ENCODE results near the gene EFCAB11.

The EFCAB11 gene

GRCh38 chr14:89848165-89848564, 106.4 kb downstream of the EFCAB11 start:
- Mint-ChIP-seq H3K4me3 (no peak overlapping the region), H3K9me3 (no peaks in the 10 kb centered on the region), H3K27ac (no peak overlapping the region), H3K4me1 (ENCODE audit: low read depth) (no peaks in the 10 kb centered on the region), H3K36me3 (ENCODE audit: low read depth) (no peaks in the 10 kb centered on the region), H3K27me3 (ENCODE audit: low read depth) (no peaks in the 10 kb centered on the region)

DNA sequence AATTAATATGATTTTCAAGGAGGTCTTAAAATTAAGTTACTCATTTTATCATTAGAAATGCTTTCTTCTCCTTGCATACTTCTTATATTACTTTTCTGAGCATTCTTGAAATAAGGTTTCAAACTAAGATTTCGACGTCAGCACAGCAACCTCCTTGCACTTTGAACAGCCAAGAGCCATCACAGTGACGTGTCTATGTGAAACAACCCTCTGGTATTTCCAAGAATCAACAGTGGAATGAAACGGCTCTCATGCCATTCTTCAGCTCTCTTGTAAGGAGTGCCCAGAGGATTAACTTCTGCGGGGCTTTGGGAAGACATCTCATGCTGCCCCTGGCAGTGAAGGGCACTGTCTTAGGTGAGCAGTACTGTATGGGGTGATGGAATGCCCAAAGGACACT, 109.2 kb downstream of the EFCAB11 start:
- no peaks in the 10 kb centered on the region for H3K9me3 Mint-ChIP-seq
- H3K4me3 Mint-ChIP-seq, result no peak overlapping the region
- no peaks in the 10 kb centered on the region for H3K36me3 Mint-ChIP-seq (ENCODE audit: low read depth)
- H3K4me1 Mint-ChIP-seq (ENCODE audit: low read depth), result no peaks in the 10 kb centered on the region
- no peaks in the 10 kb centered on the region for H3K27me3 Mint-ChIP-seq (ENCODE audit: low read depth)
- H3K27ac Mint-ChIP-seq, result no peak overlapping the region

GRCh38 chr14:89844508-89844907, 110.0 kb downstream of the EFCAB11 start:
- no peaks in the 10 kb centered on the region for H3K9me3 Mint-ChIP-seq
- H3K36me3 Mint-ChIP-seq (ENCODE audit: low read depth), result no peaks in the 10 kb centered on the region
- no peaks in the 10 kb centered on the region for H3K4me1 Mint-ChIP-seq (ENCODE audit: low read depth)
- H3K27ac Mint-ChIP-seq, result no peak overlapping the region
- H3K27me3 Mint-ChIP-seq (ENCODE audit: low read depth), result no peaks in the 10 kb centered on the region
- H3K4me3 Mint-ChIP-seq, result no peak overlapping the region

DNA sequence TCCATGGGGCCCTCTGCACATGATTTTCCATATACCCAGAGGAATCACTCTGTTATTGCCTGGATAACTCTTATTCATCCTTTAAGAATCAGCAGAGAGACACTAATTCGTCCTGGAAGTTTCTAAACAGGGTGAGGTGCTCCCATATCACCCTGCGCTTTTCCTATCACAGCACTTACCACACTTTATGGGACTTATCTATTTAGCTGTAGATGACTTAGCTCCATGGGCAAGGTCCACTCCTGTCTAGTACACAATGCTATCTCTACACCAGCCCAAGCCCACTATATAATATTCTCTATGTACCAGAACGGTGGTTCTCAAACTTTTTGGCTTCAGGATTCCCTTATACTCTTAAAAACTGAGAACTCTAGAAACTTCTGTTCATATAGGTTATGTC, 111.7 kb downstream of the EFCAB11 start:
- H3K27me3 Mint-ChIP-seq (ENCODE audit: low read depth), result peaks cover 3% of the 10 kb centered on the region
- no peaks in the 10 kb centered on the region for H3K4me1 Mint-ChIP-seq (ENCODE audit: low read depth)
- H3K36me3 Mint-ChIP-seq (ENCODE audit: low read depth), result no peaks in the 10 kb centered on the region
- H3K27ac Mint-ChIP-seq, result no peak overlapping the region
- H3K9me3 Mint-ChIP-seq, result no peaks in the 10 kb centered on the region
- no peak overlapping the region for H3K4me3 Mint-ChIP-seq

DNA sequence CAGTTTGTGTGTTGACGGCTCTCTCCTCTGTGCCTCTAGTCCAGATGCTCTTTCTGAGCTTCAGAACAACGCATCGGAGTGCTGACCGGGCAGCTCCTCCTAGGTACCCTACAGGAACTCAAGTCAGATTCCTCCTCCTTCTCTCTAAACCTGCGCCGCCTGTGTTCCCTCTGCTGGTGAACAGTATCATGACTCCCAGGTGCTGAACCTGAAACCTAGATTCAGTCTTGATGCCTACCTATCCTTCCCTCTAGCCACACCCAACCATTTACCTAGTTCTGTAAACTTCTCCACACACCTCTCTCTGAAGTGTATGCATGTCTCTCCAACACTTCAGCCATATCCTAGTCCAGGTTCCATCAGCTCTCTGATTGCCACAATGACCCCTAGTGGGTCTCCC, 112.7 kb downstream of the EFCAB11 start:
- no peaks in the 10 kb centered on the region for H3K36me3 Mint-ChIP-seq (ENCODE audit: low read depth)
- H3K4me1 Mint-ChIP-seq (ENCODE audit: low read depth), result no peaks in the 10 kb centered on the region
- H3K27me3 Mint-ChIP-seq (ENCODE audit: low read depth), result peaks cover 3% of the 10 kb centered on the region
- H3K9me3 Mint-ChIP-seq, result no peaks in the 10 kb centered on the region
- no peak overlapping the region for H3K4me3 Mint-ChIP-seq
- H3K27ac Mint-ChIP-seq, result no peak overlapping the region

- Mint-ChIP-seq H3K4me1 (ENCODE audit: low read depth) (no peaks in the 10 kb centered on the region), H3K27me3 (ENCODE audit: low read depth) (peaks cover 3% of the 10 kb centered on the region), H3K4me3 (no peak overlapping the region), H3K36me3 (ENCODE audit: low read depth) (no peaks in the 10 kb centered on the region), H3K27ac (no peak overlapping the region), H3K9me3 (no peaks in the 10 kb centered on the region)
Measured at GRCh38 chr14:89836830-89837469, 117.6 kb downstream of the EFCAB11 start.

- Mint-ChIP-seq H3K27ac (no peak overlapping the region), H3K27me3 (ENCODE audit: low read depth) (peaks cover 11% of the 10 kb centered on the region), H3K9me3 (no peaks in the 10 kb centered on the region), H3K36me3 (ENCODE audit: low read depth) (no peaks in the 10 kb centered on the region), H3K4me3 (no peak overlapping the region), H3K4me1 (ENCODE audit: low read depth) (no peaks in the 10 kb centered on the region)
Measured at GRCh38 chr14:89833661-89834060, 120.9 kb downstream of the EFCAB11 start.

GRCh38 chr14:89833120-89833532, 121.4 kb downstream of the EFCAB11 start:
- Mint-ChIP-seq H3K27ac (no peak overlapping the region), H3K4me3 (no peak overlapping the region), H3K36me3 (ENCODE audit: low read depth) (no peaks in the 10 kb centered on the region), H3K9me3 (no peaks in the 10 kb centered on the region), H3K4me1 (ENCODE audit: low read depth) (no peaks in the 10 kb centered on the region), H3K27me3 (ENCODE audit: low read depth) (peaks cover 11% of the 10 kb centered on the region)

GRCh38 chr14:89828471-89829165, 125.9 kb downstream of the EFCAB11 start:
- no peak overlapping the region for H3K4me3 Mint-ChIP-seq
- H3K9me3 Mint-ChIP-seq, result peaks cover 7% of the 10 kb centered on the region
- no peaks in the 10 kb centered on the region for H3K36me3 Mint-ChIP-seq (ENCODE audit: low read depth)
- H3K27me3 Mint-ChIP-seq (ENCODE audit: low read depth), result peaks cover 11% of the 10 kb centered on the region
- no peak overlapping the region for H3K27ac Mint-ChIP-seq
- no peaks in the 10 kb centered on the region for H3K4me1 Mint-ChIP-seq (ENCODE audit: low read depth)

DNA sequence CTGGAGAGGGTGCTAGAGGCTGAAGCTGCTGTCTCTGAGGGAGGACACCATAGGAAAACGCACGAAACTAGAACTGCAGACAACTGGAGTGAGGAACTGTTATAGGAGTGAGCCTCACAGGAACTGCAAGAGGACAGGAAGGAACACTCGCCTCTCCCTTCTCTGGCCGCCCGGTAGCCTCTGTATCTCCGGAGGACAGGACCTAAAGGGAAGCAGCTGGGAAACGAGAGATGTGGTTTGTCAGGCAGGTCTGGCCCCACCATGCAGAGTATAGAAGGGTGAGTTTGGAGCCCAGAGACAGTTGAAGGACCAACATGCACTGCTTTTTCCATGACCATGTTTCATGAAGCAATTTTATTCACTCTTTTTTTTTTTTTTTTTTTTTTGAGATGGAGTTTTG, 127.3 kb downstream of the EFCAB11 start:
- Mint-ChIP-seq H3K27me3 (ENCODE audit: low read depth) (peaks cover 11% of the 10 kb centered on the region), H3K4me3 (no peak overlapping the region), H3K36me3 (ENCODE audit: low read depth) (peaks cover 1% of the 10 kb centered on the region), H3K4me1 (ENCODE audit: low read depth) (no peaks in the 10 kb centered on the region), H3K9me3 (peaks cover 21% of the 10 kb centered on the region), H3K27ac (no peak overlapping the region)

- peaks cover 11% of the 10 kb centered on the region for H3K27me3 Mint-ChIP-seq (ENCODE audit: low read depth)
- peaks cover 22% of the 10 kb centered on the region for H3K9me3 Mint-ChIP-seq
- H3K4me1 Mint-ChIP-seq (ENCODE audit: low read depth), result no peaks in the 10 kb centered on the region
- no peak overlapping the region for H3K4me3 Mint-ChIP-seq
- peaks cover 1% of the 10 kb centered on the region for H3K36me3 Mint-ChIP-seq (ENCODE audit: low read depth)
- H3K27ac Mint-ChIP-seq, result no peak overlapping the region
Measured at GRCh38 chr14:89826596-89826995, 127.9 kb downstream of the EFCAB11 start.

GRCh38 chr14:89823743-89824142, 130.8 kb downstream of the EFCAB11 start:
- Mint-ChIP-seq H3K4me1 (ENCODE audit: low read depth) (no peaks in the 10 kb centered on the region), H3K27ac (no peak overlapping the region), H3K4me3 (no peak overlapping the region), H3K27me3 (ENCODE audit: low read depth) (peaks cover 6% of the 10 kb centered on the region), H3K9me3 (peaks cover 22% of the 10 kb centered on the region), H3K36me3 (ENCODE audit: low read depth) (peaks cover 1% of the 10 kb centered on the region)

DNA sequence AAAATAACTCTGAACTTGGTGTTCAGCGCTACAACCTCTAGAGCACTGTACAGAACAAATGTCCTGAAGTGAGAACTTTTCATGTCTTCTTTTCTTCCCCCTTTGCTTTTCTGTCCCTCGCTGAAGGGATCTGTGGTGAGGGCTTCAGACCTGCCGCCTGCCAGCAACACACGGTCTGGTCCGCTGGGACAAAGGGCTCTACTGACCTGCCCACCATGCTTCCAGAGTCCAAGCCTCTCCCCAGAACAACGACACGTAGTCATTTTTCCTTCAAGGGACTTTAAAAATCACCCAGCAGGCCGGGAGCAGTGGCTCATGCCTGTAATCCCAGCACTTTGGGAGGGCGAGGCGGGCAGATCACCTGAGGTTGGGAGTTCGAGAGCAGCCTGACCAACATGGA, 140.4 kb downstream of the EFCAB11 start:
- Mint-ChIP-seq H3K36me3 (ENCODE audit: low read depth) (no peaks in the 10 kb centered on the region), H3K27ac (no peak overlapping the region), H3K9me3 (no peaks in the 10 kb centered on the region), H3K4me3 (no peak overlapping the region), H3K4me1 (ENCODE audit: low read depth) (no peaks in the 10 kb centered on the region), H3K27me3 (ENCODE audit: low read depth) (peaks cover 29% of the 10 kb centered on the region)

DNA sequence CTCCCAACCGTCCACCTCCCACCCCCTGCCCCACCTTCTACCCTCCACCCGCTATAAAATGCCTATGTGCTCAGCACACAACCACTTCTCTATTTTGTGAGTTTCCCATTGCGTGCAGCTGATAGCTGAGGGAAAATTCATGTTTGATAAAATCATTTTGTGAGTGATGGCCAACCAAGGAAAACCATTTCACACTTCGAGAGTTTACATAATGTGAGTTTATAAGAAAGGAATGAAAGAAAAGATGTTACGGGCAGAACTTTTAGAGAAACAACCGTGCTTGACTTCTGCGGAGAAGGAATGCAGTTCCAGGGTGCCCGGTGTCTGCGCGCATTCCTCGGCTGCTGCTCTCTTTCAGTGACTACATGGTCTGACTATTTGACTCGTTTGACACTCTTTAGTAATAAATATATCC, 140.9 kb downstream of the EFCAB11 start:
- Mint-ChIP-seq H3K27me3 (ENCODE audit: low read depth) (peaks cover 29% of the 10 kb centered on the region), H3K4me3 (no peak overlapping the region), H3K27ac (no peak overlapping the region), H3K9me3 (no peaks in the 10 kb centered on the region), H3K4me1 (ENCODE audit: low read depth) (no peaks in the 10 kb centered on the region), H3K36me3 (ENCODE audit: low read depth) (no peaks in the 10 kb centered on the region)

- no peaks in the 10 kb centered on the region for H3K36me3 Mint-ChIP-seq (ENCODE audit: low read depth)
- no peaks in the 10 kb centered on the region for H3K4me1 Mint-ChIP-seq (ENCODE audit: low read depth)
- H3K4me3 Mint-ChIP-seq, result no peak overlapping the region
- peaks cover 26% of the 10 kb centered on the region for H3K27me3 Mint-ChIP-seq (ENCODE audit: low read depth)
- no peak overlapping the region for H3K27ac Mint-ChIP-seq
- no peaks in the 10 kb centered on the region for H3K9me3 Mint-ChIP-seq
Measured at GRCh38 chr14:89811954-89812575, 142.5 kb downstream of the EFCAB11 start.

Data from T-helper 1 cell treated with Interleukin-12 subunit alpha and Interleukin-12 subunit beta and Interleukin-4 antibody, amounts not matched to agents 30 μg/mL and 1 μg/mL, for 36 hours (primary cell).